ENCODE results near the gene EEF1AKMT1.
A peak's percentile ranks its signal among the peaks of the same experiment; 100 is the strongest.

The EEF1AKMT1 gene

DNA sequence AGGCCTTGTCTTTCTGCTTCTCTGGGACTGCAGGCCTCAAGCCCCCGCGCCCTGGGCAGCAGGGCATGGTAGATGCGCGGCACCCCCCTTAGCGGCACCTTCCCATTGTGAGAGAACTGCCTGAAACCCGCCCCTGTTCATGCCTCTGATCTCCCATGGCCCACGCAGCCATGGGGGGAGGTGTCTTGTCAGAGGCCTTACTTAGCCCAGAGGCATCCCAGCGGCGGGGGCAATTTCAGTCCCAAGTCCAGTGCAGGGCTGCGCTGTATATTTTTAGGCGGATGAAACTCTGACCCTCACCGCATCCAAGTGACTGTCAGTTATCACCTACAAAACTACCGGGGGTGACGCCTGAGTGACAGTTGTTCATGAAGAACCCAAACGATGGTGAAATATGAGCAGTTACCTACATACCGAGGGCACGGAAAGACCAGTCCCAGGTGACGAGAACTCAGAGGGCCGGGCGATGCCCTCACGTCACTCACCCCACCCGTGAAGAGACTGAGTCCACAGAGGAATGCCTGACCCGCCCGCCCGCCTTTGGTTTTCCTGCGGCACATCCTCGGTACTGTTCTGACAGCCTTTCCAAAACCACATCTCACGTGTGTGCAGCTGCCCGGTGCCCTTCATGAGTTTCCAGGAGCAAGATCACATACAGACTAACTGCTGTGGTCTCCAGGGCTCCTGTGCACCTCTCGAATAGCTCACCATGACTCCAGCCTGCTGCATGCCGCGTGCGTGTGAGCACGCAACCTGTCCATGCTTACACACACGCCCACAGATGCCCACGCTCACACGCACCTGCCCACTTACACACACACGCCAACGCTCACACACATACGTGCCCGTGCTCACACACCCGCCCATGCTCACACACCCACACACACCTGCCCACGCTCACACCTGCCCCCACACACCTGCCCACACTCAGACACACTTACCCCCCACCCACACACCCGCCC, 55.9 kb downstream of the EEF1AKMT1 start:
- DNase-seq = no peak

DNA sequence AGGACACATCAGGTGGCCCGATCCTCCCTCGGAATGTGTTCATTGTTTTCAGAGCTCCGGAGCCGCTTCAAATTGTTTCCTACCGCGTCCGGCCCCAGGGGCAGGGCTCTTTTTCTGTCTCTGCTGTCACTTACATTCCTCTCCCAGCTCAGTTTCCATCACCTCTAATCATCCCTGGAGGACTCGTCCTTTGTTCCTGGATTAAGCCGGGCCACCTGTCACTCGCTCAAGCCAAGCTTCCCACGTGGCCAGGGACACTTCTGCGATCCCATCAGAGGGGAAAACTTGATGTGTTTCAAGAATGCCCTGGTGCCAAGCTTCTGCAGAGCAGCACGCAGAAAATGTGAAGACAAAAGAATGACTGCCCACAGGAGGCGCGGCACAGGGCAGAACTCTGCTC, 56.8 kb downstream of the EEF1AKMT1 start:
- no peak for DNase-seq

DNA sequence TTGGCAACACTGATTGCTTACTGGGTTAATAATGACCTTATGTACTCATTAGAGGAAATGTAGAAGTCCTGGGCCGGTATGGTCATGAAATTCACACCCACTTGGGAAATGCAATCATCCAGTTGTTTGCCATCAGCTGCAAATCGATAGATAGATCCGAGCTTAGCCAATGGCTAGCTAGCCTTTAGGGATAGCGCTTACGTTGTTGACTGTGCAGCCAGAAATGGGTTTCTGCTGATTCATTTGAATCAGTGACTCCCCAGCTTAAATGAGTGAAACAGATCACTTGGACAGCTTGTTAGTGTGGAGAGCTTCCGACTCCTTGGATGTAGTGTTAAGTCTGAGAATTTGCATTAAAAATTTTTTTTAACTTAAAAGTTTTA, 58.4 kb downstream of the EEF1AKMT1 start:
- no peak for DNase-seq

DNA sequence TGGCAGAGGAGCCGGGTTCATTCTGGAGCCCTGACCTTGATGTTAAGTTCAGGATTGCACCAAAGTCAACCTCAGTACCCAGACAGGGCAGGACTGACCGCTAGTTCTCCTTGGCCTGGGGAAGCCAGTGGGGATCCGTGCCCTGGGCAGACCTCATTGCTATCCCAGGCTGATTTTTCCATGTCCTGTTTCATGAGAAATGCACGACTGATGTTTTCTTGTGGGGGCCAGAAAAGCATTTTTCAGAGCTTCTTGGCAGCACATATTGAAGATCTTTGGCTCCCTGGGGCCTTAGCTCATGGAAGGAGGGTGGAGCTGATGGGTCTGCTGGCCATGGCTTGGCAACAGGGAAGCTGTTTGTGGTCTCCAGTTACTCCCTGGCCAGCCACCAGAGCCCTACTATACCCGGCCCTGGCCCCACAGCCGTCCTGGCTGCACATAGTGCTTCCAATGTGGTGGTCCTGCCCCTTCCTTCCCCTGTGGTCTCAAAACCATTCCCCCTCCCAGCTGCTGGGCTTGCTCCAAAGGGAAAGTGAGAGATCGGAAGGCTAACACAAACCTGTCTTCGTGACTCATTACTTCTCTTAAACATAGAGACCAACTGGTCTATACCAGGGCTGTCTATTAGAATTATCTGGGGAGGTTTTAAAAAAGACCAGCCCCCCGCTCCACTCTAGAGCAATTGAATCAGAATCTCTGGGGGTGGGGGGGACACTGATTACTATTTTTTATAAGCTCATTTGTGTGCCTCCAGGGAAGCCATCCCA, 59.0 kb downstream of the EEF1AKMT1 start:
- DNase-seq = no peak

DNA sequence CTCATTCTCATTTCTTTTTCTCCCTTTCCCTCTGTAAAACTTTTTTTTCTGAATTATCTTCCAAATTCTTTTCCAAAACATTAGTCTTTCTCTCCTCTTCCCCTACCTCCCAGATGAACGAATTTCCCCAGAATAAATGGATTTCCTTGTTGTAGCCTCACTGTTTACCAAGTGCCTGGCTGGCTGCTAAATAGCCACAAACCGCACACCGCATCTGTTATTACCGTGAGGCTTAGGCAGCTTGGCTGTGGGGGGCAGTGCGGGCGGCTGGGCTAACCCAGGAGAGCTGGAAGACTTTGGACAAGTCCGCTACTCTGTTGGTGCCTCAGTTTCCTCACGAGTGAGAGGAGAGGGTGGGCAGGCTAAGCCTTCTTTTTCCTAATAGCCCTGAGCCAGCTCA, 59.6 kb downstream of the EEF1AKMT1 start:
- no peak for DNase-seq

DNA sequence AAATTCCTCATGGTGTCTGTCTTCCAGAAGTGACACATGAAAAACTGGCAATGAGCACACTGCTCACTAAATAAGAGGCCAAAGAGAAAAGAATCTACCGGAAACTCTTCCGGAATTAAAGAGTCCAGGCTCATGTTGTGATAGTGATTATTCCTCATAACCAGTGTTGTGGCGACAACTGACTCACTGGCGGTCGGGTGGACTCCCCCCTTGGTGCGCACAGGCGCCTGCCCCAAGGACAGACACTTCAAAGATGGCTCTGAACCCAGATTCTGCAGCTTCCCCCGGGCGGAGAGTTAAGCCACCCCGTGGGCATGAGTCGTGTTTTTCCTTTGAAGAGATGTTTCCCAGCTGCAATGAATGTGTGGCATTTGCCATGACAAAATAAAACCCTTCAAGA, 60.0 kb downstream of the EEF1AKMT1 start:
- DNase-seq = no peak

DNA sequence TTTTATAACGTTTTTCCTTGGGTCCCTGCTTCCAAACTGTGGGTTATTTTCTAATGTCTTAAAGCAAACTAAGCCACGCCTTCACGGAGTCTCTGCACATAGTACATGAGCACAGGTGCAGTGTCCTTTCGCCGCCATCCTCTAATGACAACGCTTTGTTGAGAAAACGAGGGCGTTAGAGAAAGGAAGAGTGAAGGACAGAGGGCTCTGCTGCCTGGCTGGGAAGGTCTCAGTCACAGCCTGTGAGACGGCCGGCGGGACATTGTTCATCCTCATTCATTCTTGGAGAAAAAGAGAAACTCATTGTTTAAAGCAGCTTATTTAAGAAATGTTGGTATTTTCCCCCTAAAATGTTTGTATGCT, 60.8 kb downstream of the EEF1AKMT1 start:
- no peak for DNase-seq

DNA sequence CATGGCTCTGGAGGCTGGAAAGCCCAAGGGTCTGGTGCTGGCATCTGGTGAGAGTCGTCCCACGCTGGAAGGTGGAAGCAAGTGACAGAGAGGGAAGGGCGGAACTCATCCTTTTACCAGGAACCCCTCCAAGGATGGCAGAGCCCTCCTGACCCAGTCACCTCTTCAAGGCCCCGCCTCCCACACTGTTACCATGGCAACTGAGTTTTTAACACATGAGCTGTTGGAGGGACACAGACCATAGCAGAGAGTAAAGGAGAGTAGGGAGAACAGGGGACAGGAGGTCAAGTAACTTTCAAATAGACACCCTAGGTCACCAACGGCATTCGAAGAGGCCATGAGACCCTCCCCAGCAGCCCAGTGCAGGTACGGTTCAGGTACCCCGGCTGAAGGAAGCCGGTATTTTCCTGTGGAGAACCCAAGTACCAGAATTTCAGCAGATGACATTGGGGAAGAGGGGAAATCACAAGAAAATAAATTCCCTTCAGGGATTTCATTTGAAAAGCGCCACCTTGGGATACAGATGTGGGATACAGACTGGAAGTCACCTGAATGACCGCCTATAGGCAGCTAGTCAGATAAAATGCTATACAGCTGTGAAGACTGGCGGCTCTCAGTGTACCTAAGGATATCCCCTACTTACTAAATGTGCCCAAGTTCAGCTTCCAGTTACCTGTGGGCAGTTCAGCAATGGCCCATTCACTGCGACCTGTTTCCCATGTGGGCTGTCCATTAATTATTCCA, 62.3 kb downstream of the EEF1AKMT1 start:
- no peak for DNase-seq

DNA sequence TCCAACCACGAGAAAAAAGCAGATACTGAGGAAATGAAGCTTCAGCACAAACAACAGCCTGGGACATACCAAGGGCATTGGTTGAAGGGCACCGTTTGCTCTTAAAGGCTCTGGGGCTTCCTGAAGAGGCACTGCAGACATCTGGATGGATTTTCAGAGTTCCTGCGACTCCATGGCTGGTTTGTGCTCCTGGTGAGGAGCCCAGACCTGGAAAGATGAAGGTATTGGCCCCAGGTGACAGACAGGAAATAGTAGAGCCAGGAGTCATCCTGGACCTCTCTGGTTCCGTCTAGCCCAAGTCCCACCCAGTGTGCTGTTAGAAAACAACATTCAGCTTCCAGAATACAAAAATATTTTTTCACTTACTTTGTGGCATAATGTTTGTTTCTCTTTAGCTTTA, 64.0 kb downstream of the EEF1AKMT1 start:
- DNase-seq = no peak

DNA sequence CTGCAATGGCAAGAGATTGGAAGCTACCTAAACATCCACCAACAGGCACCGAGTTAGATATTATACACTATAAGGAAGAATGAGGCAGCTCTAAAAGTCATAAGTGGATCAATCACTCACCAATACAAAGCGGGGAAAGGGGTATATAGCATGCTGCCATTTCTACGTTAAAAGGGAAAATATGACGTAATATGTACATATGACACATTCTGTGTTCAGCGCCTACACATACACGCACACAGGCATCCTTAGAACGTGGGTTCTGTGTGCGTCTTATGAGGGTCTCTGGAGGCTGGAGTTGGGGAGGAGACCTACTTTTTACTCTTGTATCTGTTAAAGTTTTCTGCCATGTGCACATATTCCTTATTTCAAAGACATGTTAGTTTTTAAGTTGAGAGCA, 64.4 kb downstream of the EEF1AKMT1 start:
- no peak for DNase-seq

DNA sequence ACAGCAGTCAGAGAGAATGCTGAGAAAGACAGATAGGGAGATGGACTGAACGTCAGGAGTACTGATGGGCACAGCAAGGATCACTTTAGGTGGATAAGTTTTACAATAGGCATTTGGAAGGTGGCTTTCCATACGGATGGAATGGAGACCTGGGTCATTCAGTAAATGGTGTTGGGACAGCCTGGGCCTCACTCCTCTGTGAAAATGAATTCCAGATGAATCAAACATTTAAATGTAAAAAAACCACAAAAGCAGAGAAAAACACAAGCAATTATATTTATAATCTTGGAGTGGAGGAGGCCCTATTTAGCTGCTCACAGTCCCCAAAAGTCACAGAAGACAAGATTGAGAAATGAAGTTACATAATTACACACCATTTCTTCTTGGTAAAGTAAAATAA, 65.5 kb downstream of the EEF1AKMT1 start:
- DNase-seq = no peak

DNA sequence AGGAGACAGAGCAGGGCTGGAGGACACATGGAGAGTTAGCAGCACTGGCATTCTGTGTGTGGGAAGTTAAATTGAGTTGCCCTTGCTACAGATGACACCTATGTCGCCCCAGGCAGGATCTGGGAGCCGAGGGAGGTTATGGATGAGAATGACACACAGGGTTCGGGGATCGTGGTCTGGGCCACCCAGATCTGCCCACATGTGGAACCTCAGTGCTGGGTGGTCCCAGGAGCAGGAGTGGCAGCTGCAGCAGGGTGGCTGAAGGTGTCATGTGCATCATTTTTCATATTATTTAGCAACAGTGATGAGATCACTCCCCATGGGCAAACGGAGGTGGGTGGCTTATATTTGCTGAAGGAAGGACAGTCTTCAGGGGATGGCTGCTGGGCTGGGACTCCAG, 67.1 kb downstream of the EEF1AKMT1 start:
- no peak for DNase-seq

DNA sequence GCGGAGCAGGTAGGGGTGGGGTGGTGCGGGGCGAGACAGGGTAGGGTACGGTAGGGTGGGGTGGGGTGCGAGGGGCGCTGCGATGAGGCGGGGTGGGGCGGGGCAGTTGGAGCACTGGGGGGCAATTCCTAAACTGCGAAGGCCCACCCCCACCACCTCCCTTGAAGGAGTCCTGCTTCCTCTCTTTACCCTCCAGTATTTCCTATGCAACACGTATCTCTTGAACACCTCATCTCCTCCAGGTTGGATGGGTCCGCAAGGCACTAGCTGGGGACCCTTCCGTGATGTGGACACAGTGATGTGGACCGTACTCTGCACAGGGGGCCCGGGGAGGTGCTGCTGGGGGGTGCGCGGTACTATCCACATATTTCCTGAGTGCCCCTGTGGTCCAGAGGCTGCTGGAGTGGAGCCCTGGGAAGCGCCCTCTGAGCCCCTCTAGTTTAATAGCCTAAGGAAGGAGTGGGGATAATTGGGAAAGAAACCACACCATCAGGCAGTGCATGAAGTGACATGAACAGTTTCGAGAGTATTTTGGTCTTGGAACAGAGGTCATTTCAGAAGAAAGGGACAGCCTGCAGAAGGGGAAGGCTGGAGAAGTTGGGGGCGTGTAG, 69.2 kb downstream of the EEF1AKMT1 start:
- DNase-seq = no peak

DNA sequence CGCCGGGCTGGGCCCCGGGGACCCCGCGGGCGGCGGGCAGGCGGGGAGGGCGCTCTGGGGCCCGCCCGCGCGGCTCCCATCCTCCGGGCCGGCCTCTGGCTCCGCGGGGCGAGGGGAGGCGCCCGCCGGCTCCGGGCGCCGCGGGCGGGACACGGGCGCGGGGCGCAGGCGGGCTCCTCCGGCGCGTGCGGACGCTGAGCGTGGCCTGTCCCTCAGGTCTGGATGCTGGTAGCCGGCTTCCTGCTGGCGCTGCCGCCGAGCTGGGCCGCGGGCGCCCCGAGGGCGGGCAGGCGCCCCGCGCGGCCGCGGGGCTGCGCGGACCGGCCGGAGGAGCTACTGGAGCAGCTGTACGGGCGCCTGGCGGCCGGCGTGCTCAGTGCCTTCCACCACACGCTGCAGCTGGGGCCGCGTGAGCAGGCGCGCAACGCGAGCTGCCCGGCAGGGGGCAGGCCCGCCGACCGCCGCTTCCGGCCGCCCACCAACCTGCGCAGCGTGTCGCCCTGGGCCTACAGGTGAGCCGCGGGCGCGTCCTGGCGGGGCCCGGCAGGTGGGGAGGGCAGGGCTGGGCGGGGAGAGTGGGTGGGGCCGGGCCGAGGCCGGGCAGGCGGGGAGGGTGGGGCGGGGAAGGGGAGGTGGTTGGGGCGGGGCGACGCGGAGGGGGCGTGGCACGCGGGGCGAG, 69.8 kb downstream of the EEF1AKMT1 start:
- peak; percentile 82 to 83 for DNase-seq

DNA sequence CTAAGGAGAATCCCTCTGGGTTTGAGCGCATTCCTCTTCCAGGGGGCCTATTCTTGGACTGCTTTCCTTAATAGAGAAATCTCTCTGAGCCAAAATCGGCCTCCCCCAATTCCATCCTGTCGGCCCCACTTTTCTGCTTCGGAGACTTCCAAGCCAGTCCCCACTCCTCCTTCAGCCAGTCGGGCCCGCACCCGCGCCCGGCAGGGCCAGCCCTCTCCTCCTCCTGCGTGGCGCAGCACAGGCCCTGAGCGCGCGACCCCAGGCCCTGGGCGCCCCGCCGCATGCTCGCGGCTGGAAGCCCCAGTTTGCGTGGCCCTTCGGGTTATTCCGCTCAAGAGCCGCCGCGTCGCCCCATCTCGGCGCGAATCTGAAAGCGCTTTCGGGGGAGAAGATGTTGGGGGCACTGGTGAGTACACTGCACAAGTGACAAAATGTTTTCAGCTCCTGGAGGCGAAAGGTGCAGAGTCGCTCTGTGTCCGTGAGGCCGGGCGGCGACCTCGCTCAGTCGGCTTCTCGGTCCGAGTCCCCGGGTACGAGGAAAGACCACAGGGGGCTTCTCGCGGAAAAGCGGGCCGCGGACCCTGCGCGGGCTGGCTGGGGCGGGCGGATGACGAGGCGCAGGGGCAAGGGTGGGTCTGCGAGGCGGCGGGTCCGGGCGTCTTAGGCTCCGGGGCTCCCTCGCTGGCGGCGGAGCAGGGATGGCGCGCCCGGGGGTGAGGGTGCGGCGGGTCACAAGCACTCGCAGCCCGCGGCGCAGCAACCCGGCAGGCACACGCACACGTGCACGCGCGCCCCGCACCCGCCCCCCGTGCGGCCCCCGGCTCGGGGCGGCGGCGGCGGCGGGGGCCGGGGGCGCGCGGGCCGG, 70.6 kb downstream of the EEF1AKMT1 start, which contains the start of gene IL17D:
Gene IL17D, plus strand, starts transcription at position 785 of the 865 bp plus-strand sequence. CDS start 303 bp downstream, outside the sequence.
- DNase-seq = peak; percentile 22 to 36

DNA sequence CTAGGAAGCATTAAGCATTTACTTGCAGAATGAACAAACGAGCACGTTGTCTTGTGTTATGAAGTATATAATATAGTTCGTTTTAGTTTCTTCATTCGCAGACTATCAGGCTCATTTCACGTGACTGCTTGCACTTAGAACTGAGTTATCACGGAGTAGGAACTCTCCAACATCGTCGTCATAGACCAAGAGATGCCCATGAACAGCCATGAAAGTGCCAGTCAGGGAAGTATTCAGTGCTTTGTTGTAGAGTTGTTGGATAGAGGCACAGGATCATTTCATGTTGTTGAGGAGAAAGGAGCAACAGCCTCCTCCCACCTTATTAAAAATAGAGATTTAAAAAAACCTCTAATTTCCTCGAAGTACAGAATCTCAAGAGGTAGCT, 71.2 kb downstream of the EEF1AKMT1 start:
- no peak for DNase-seq

DNA sequence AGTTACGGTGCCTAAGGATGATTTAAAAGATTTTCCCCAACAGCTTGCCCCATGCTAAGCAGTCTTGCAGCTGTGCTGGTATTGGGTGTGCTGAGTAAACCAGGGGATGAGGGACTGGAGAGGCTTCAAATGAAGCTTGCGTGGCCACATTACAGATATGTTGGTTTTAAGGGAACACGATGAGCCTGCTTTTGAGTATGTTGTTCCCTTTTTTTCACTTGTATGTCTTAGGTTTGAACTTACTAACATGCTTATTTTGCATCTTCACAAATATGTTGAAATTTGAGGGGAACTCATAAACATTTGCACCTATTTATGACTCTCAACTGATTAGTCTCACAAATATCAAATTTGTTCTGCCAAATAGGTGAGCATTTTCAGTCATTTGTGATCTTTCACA, 72.3 kb downstream of the EEF1AKMT1 start:
- no peak for DNase-seq

DNA sequence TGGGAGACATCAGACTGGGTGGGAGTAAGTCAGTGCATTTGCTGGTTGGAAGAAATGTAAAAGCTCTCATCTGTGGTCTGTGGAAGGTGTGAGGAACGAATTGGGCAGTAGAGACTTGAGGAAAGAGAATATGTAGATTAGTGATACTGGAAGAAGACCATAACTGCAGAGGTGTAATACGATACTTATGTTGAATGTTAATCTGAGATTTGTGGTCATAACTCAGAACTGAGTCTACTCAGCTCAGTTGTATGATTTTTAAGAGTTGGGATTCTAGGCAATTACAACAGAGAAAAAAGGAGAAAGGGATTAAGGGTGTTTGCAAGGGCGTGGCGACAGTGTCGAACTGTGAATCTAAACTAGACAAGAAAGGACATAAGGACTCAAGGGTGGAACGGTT, 73.5 kb downstream of the EEF1AKMT1 start:
- no peak for DNase-seq

DNA sequence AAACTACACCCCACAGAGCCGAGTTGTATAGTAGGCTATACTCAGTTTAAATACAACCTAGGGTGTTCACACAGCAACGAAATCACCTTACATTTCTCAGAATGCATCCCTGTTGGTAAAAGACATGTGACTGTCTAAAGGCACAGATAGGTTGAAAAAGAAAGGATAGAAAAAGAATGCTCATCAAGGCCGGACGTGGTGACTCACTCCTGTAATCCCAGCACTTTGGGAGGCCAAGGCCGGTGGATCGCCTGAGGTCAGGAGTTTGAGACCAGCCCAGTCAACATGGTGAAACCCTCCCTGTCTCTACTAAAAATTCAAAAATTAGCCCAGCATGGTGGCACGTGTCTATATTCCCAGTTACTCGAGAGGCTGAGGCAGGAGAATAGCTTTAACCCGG, 74.0 kb downstream of the EEF1AKMT1 start:
- DNase-seq = no peak

DNA sequence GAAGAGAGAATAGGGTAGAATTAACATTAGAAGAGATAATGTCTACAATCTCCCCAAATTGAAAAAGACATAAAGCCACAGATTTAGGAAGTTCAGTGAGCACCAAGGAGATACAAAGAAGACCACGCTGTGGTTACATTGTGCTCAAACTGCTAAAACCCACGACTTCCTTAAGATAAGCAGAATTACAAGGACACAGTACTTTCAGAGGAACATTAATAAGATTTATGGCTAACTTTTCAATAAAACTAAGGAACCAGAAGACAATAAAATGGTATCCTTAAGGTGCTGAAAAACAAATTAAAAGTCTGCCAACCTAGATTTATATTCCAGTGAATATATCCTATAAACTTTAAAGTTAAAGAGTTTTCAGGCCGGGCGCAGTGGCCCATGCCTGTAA, 77.7 kb downstream of the EEF1AKMT1 start:
- DNase-seq = no peak

DNA sequence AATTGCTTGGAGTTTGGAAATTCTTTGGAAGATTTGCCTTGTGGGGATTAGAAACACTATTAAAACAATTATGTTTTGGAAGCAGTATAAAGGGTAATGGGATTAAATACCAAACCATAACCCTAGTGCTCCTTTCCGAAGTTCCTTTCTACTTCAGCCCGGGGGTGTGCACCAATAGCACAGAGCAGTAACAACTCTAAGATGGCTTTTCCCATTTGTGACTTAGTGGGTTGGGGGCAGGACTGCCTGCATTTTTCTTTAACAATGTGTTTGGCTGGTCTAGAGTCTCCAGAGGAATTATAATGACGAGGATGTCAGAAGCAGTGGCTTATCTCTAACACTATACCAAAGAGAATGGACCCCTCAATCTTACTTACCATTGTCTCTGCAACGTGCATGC, 82.1 kb downstream of the EEF1AKMT1 start:
- no peak for DNase-seq

Measured in CD4-positive, alpha-beta T cell treated with Interleukin-4 for 1 hour (primary cell).